K562 (cell line): ENCODE measurements around the gene TESK1. TPM values are rescaled to one million over a fixed set of nuclear protein-coding genes. Genes with fewer than 3 reads are reported as not detected.

Experiments used
- ATF1 ChIP-seq, 2 experiments: fragments of 450-650 bp in 1 of 2; IDR thresholded peaks; 2 replicates each; pipeline ENCODE4 v1.6.1; 2016; ENCODE audit warnings: missing compliant biosample characterization in 1 of 2, missing genetic modification characterization in 1 of 2
- LCOR ChIP-seq: sonication (generic); formaldehyde crosslinking; IDR thresholded peaks from 2 replicates; pipeline ENCODE4 v1.8.0; 2022; ENCODE audit warnings: mild to moderate bottlenecking, missing genetic modification reagents
- MEF2A ChIP-seq: IDR thresholded peaks from 2 replicates; pipeline ENCODE4 v1.6.1; 2011; ENCODE audit warnings: low read depth, mild to moderate bottlenecking, low read length, moderate library complexity; ENCODE audit not compliant: control insufficient read depth
- NR2C2 ChIP-seq, 2 experiments: fragments of 200-800 bp in 1 of 2; sonication (Bioruptor generic) in 1 of 2; sonication (generic) in 1 of 2; formaldehyde crosslinking in 1 of 2; IDR thresholded peaks; 2 replicates each; pipeline versions ENCODE4 v1.6.1 to v1.8.0; 2016 to 2022; ENCODE audit warnings: mild to moderate bottlenecking in 1 of 2, missing compliant biosample characterization in 1 of 2, missing genetic modification characterization in 1 of 2, missing genetic modification reagents in 1 of 2
- PHF8 ChIP-seq: fragments of 200-600 bp; sonication (generic); IDR thresholded peaks from 2 replicates; pipeline ENCODE4 v1.6.1; 2012; ENCODE audit warnings: mixed run types, mild to moderate bottlenecking, inconsistent platforms, low read length, moderate library complexity, borderline replicate concordance
- SIN3A ChIP-seq, 2 experiments: fragments of 150-350 bp in 1 of 2; IDR thresholded peaks; 2 replicates each; pipeline ENCODE4 v1.6.1; 2011 to 2016; ENCODE audit warnings: borderline replicate concordance in 2 of 2, low read depth in 2 of 2, low read length in 2 of 2, mild to moderate bottlenecking in 2 of 2, moderate library complexity in 2 of 2; ENCODE audit not compliant: control insufficient read depth in 1 of 2
- TEAD1 ChIP-seq, 2 experiments: fragments of 450-650 bp in 1 of 2; sonication (generic) in 1 of 2; formaldehyde crosslinking; IDR thresholded peaks; 2 replicates each; pipeline versions ENCODE4 v1.4.0 to v1.8.0; 2020 to 2022; ENCODE audit warnings: mild to moderate bottlenecking in 2 of 2, missing genetic modification reagents in 1 of 2
- ZNF696 ChIP-seq: fragments of 250-450 bp; sonication (Bioruptor Pico); conservative IDR thresholded peaks from 2 replicates; pipeline ENCODE4 v1.4.0; 2020; ENCODE audit warnings: mild to moderate bottlenecking, moderate library complexity
- polyA plus RNA-seq, 8 experiments: library from polyadenylated mRNA; depleted of rRNA in 4 of 8; stranded (reverse) in 5 of 8; unstranded in 3 of 8; fragments of >200 nt; fragmentation: Nextera tagmentation in 2 of 8; fragmentation: Illumina TruSeq in 1 of 8; extraction: Ambion mirVana in 2 of 8; extraction: Trizol in 1 of 8; gene quantifications; 2 replicates each; pipeline versions ENCODE4 v1.2.1 to v1.2.3, GENCODE V29; 2011 to 2014; ENCODE audit warnings: inconsistent platforms in 1 of 8, missing spikeins in 1 of 8
- total RNA-seq, 7 experiments: library from RNA; depleted of rRNA in 6 of 7; stranded (reverse); fragments of >200 nt in 6 of 7; fragmentation: Illumina TruSeq in 2 of 7; extraction: Trizol in 2 of 7; gene quantifications; 2 replicates each; pipeline versions ENCODE4 v1.2.1 to v1.2.3, GENCODE V29; 2011 to 2021; ENCODE audit warnings: low replicate concordance in 1 of 7
- TF ChIP-seq, protein P1 (sequence below), 3 experiments: IDR thresholded peaks in 2 of 3; conservative IDR thresholded peaks in 1 of 3; 2 replicates each; pipeline ENCODE4 v1.5.1; 2011 to 2012; ENCODE audit warnings: low read length in 3 of 3, mild to moderate bottlenecking in 3 of 3, control low read depth in 2 of 3, improper control_type of control experiment in 1 of 3, inconsistent platforms in 1 of 3, low read depth in 1 of 3, mixed read lengths in 1 of 3, moderate library complexity in 1 of 3; ENCODE audit not compliant: insufficient read depth in 2 of 3
- TF ChIP-seq, protein P2 (sequence below): sonication (generic); formaldehyde crosslinking; IDR thresholded peaks from 2 replicates; pipeline ENCODE4 v1.8.1; 2023; ENCODE audit warnings: missing genetic modification reagents, mild to moderate bottlenecking, borderline replicate concordance
- TF ChIP-seq, protein P3 (sequence below): sonication (generic); formaldehyde crosslinking; IDR thresholded peaks from 2 replicates; pipeline ENCODE4 v1.5.0; 2020; ENCODE audit warnings: missing genetic modification reagents
- TF ChIP-seq, protein P4 (sequence below), 2 experiments: IDR thresholded peaks in 1 of 2; conservative IDR thresholded peaks in 1 of 2; 2 replicates each; pipeline ENCODE4 v1.6.1; 2016; ENCODE audit warnings: low read depth in 2 of 2, mild to moderate bottlenecking in 1 of 2, missing compliant biosample characterization in 1 of 2, missing genetic modification characterization in 1 of 2, moderate library complexity in 1 of 2

The TESK1 gene
- total and polyA plus RNA-seq, 9 of the 15 experiments (the other 6 are each of a cell fraction or from before 2014, with no cell fraction given) = 0.07 to 10.4 (median 4.1) TPM

DNA sequence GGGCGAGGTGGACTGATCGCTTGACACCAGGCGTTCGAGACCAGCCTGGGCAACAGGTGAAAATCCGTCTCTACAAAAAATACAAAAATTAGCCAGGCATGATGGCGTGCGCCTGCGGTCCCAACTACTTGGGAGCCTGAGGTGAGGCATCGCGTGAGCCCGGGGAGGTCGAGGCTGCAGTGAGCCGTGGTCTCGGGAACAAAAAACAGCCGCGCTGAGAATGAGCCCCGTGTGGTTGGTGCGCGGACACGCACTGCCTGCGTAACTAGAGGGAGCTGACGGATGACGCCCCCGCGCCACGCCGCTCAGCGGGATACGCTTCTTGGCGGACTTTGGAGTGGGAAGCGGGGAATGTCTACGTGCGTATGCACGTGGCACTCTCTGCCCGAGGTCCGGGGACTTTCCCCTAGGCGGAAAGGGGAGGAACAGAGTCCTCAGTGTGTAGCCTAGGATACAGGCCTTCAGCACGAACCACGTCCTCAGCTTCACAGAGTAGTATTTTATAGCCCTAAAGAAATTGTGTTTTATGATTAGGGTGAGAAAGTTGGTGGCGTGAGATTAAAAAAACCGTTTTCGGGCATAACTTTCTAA, 52.6 kb downstream of the TESK1 start, which contains the start of gene RMRP (continued):
- TF ChIP-seq NR2C2 (CRISPR knock-in tag; IDR thresholded peaks at IDR 0.05) (peak; percentile 78), NR2C2 (tag; IDR thresholded peaks at IDR 0.05) (peak; percentile 71), TEAD1 (CRISPR knock-in tag; IDR thresholded peaks at IDR 0.05) (peak; percentile 74 to 97), ZNF696 (CRISPR knock-in tag) (no peak), SIN3A (IDR thresholded peaks at IDR 0.05; ENCODE audit: borderline replicate concordance in 2 of 2, control insufficient read depth in 1 of 2, low read depth in 2 of 2, low read length in 2 of 2) (peak; percentile 84 to 91; a peak in 2 of 4 replicates), ATF1 (CRISPR knock-in tag; IDR thresholded peaks at IDR 0.05) (peak; percentile 39; the same call in 1 of the 2 replicates), ATF1 (tag; IDR thresholded peaks at IDR 0.05) (peak; percentile 96), LCOR (CRISPR knock-in tag) (peak; percentile 61; the same call in 1 of the 2 replicates), PHF8 (peak; percentile 8; the same call in 1 of the 2 replicates), MEF2A (no peak)
- TF ChIP-seq, protein P1, sequence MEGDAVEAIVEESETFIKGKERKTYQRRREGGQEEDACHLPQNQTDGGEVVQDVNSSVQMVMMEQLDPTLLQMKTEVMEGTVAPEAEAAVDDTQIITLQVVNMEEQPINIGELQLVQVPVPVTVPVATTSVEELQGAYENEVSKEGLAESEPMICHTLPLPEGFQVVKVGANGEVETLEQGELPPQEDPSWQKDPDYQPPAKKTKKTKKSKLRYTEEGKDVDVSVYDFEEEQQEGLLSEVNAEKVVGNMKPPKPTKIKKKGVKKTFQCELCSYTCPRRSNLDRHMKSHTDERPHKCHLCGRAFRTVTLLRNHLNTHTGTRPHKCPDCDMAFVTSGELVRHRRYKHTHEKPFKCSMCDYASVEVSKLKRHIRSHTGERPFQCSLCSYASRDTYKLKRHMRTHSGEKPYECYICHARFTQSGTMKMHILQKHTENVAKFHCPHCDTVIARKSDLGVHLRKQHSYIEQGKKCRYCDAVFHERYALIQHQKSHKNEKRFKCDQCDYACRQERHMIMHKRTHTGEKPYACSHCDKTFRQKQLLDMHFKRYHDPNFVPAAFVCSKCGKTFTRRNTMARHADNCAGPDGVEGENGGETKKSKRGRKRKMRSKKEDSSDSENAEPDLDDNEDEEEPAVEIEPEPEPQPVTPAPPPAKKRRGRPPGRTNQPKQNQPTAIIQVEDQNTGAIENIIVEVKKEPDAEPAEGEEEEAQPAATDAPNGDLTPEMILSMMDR (IDR thresholded peaks at IDR 0.05 in 2 of 3, conservative IDR thresholded peaks at IDR 0.05 in 1 of 3; ENCODE audit: insufficient read depth in 2 of 3, low read depth in 1 of 3, low read length in 3 of 3) = peak; percentile 19 to 35 (median 25); a peak in 2 of 6 replicates
- TF ChIP-seq, protein P2, sequence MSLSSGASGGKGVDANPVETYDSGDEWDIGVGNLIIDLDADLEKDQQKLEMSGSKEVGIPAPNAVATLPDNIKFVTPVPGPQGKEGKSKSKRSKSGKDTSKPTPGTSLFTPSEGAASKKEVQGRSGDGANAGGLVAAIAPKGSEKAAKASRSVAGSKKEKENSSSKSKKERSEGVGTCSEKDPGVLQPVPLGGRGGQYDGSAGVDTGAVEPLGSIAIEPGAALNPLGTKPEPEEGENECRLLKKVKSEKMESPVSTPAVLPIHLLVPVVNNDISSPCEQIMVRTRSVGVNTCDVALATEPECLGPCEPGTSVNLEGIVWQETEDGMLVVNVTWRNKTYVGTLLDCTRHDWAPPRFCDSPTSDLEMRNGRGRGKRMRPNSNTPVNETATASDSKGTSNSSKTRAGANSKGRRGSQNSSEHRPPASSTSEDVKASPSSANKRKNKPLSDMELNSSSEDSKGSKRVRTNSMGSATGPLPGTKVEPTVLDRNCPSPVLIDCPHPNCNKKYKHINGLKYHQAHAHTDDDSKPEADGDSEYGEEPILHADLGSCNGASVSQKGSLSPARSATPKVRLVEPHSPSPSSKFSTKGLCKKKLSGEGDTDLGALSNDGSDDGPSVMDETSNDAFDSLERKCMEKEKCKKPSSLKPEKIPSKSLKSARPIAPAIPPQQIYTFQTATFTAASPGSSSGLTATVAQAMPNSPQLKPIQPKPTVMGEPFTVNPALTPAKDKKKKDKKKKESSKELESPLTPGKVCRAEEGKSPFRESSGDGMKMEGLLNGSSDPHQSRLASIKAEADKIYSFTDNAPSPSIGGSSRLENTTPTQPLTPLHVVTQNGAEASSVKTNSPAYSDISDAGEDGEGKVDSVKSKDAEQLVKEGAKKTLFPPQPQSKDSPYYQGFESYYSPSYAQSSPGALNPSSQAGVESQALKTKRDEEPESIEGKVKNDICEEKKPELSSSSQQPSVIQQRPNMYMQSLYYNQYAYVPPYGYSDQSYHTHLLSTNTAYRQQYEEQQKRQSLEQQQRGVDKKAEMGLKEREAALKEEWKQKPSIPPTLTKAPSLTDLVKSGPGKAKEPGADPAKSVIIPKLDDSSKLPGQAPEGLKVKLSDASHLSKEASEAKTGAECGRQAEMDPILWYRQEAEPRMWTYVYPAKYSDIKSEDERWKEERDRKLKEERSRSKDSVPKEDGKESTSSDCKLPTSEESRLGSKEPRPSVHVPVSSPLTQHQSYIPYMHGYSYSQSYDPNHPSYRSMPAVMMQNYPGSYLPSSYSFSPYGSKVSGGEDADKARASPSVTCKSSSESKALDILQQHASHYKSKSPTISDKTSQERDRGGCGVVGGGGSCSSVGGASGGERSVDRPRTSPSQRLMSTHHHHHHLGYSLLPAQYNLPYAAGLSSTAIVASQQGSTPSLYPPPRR (CRISPR knock-in tag) = no peak
- TF ChIP-seq, protein P3, sequence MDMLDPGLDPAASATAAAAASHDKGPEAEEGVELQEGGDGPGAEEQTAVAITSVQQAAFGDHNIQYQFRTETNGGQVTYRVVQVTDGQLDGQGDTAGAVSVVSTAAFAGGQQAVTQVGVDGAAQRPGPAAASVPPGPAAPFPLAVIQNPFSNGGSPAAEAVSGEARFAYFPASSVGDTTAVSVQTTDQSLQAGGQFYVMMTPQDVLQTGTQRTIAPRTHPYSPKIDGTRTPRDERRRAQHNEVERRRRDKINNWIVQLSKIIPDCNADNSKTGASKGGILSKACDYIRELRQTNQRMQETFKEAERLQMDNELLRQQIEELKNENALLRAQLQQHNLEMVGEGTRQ (CRISPR knock-in tag) = peak; percentile 29; the same call in 1 of the 2 replicates
- TF ChIP-seq, protein P4, sequence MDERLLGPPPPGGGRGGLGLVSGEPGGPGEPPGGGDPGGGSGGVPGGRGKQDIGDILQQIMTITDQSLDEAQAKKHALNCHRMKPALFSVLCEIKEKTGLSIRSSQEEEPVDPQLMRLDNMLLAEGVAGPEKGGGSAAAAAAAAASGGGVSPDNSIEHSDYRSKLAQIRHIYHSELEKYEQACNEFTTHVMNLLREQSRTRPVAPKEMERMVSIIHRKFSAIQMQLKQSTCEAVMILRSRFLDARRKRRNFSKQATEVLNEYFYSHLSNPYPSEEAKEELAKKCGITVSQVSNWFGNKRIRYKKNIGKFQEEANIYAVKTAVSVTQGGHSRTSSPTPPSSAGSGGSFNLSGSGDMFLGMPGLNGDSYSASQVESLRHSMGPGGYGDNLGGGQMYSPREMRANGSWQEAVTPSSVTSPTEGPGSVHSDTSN (CRISPR knock-in tag; IDR thresholded peaks at IDR 0.05; ENCODE audit: low read depth) = no peak
- TF ChIP-seq, protein P4 (tag; conservative IDR thresholded peaks at IDR 0.05; ENCODE audit: low read depth) = no peak
